ENCODE results near the gene VIT.
"Not testable (repeated sequence)": the region's sequence is repeated elsewhere in the genome, so short reads cannot be mapped to it uniquely, and the experiment has no call there.

Gene VIT

GRCh38 chr2:36677996-36678605 is 18.4 kb upstream of the VIT start:
- no peak for DNase-seq (ENCODE audit: low read depth)

DNA sequence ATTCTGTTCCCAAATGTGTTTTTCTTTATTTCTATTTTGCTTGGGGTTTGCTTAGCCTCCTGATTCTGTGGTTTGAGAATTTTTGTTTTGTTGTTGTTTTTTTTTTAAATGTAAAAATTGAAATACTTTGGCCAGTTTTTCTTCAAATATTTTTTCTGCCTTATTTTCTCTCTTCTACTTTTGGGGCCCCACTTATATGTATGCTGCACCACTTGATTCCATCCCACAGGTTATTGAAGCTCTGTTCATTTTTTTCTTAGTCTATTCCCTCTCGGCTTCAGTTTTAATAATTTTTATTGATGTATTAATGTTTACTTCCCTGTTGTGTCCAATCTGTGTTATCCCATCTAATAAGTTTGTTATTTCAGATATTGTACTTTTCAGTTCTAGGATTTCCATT is 17.7 kb upstream of the VIT start:
- DNase-seq (ENCODE audit: low read depth) = no peak

DNA sequence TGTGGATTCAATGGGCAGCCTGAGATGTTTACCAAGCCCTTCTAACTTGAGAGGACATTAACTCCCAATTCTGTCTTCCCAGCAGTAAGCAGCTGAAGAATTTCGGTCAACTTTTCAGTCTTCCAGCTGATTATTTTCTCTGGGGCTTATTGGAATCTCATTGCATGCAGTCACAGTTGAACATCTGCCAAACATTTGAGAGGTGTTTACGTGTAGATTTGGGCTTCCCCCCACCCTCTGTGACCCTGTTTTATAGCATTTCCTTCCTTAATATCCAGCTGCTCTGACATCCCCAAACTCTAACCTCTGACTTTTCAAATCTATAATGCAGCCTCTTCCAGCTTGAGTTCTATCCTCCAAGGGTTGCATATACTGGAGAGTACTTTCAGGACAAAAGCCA is 16.5 kb upstream of the VIT start:
- no peak for DNase-seq (ENCODE audit: low read depth)

- no peak for DNase-seq (ENCODE audit: low read depth)
Measured at GRCh38 chr2:36682562-36682961, 13.9 kb upstream of the VIT start.

GRCh38 chr2:36683002-36683401 is 13.5 kb upstream of the VIT start:
- DNase-seq (ENCODE audit: low read depth) = no peak

- not testable (repeated sequence) for DNase-seq (ENCODE audit: low read depth)
Measured at GRCh38 chr2:36688291-36688690, 8.2 kb upstream of the VIT start.

GRCh38 chr2:36689013-36689412 is 7.5 kb upstream of the VIT start:
- DNase-seq (ENCODE audit: low read depth) = not testable (repeated sequence)

- DNase-seq (ENCODE audit: low read depth) = no peak
Measured at GRCh38 chr2:36692121-36692520, 4.4 kb upstream of the VIT start.

DNA sequence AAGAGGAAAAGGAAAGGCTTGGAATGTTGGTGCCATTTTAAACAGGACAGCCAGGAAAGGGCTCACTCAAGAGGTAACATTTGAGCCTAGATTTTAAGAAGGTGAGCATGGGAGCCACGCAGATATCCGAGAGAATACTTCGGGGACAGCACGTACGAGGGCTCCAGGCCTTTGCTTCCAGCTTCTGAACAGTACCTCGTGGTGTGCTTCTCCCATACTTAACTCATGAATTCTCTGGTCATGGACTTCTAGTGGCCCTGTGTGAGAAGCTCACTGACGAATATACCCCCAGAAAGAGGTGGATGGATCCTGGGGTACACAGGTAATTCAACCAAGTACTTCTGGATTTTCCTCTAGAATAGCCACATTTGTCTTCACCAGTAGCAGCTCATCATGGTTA is 2.7 kb upstream of the VIT start:
- no peak for DNase-seq (ENCODE audit: low read depth)

DNA sequence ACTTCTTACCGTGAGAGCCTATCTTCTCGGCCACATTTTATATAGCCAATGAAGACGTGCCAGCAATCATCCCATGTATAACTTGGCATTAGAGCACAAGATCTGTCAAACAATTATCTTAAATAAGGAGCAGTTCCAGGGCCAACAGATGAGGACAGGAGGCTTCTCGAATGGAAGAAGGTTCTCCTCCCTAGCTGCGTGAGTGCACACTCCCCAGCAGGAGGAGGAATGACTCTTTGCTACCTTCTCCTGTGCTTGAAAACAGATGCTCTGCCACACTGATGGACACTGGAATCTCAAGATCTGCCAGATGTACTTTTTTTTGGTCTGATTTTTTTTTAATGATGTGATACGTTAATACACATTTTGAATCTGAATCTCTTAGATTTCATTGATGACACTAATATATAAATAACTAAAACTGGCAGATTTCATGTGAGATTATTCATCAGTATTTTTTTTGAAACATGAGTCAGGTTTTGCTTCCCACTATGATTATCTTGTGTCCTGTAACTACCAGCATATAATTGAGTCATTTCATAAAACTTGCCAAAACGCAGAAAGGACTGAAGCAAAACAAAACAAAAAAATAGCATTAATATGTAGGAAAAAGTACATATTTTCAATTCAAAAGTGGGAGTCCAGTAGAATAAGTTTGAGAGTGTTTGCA is 626 bp upstream of the VIT start:
- no peak for DNase-seq (ENCODE audit: low read depth)

- DNase-seq (ENCODE audit: low read depth) = no peak
Measured at GRCh38 chr2:36697424-36698066, 1.0 kb downstream of the VIT start.

DNA sequence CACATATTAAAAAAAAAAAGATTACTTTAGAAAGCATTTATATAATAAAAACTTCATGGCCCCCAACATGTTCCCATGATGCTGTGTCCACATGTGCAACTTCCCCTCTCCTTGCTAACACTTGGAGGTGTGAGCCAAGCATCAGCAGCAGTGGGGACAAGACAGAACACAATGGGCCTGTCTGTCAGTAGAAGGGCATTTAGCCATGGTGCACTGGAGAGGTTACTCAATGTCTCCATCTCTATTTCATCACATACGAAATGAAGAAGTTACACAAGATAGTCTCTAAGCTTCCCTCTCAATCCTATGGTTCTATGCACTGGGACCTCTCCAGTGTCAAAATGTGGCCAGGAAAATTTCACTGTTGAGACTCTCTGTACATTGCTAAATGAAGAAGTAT is 2.5 kb downstream of the VIT start:
- DNase-seq (ENCODE audit: low read depth) = no peak

- no peak for DNase-seq (ENCODE audit: low read depth)
Measured at GRCh38 chr2:36700311-36700710, 3.8 kb downstream of the VIT start.

- no peak for DNase-seq (ENCODE audit: low read depth)
Measured at GRCh38 chr2:36701391-36701795, 4.9 kb downstream of the VIT start.

DNA sequence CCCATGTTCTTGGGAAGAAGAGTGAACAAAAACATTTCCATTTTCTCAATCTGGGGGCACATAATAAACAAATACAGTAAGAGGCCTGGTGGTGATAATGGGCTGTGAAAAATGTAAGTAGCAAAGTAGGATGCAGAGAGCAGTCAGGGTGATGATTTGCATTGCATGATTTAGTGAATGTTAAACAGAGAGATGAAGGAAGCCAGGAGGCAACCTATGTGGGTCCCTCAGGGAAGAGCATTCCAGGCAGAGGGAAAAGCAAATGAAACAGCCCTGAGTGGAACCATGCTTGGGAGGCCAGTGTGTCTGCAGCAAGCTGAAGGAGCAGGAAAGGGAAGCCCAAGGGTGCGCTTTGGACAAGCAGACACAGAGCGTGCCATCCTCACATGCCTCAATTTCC is 5.4 kb downstream of the VIT start:
- DNase-seq (ENCODE audit: low read depth) = no peak

- DNase-seq (ENCODE audit: low read depth) = no peak
Measured at GRCh38 chr2:36702781-36703180, 6.3 kb downstream of the VIT start.

GRCh38 chr2:36704475-36705150 is 8.1 kb downstream of the VIT start:
- DNase-seq (ENCODE audit: low read depth) = no peak

DNA sequence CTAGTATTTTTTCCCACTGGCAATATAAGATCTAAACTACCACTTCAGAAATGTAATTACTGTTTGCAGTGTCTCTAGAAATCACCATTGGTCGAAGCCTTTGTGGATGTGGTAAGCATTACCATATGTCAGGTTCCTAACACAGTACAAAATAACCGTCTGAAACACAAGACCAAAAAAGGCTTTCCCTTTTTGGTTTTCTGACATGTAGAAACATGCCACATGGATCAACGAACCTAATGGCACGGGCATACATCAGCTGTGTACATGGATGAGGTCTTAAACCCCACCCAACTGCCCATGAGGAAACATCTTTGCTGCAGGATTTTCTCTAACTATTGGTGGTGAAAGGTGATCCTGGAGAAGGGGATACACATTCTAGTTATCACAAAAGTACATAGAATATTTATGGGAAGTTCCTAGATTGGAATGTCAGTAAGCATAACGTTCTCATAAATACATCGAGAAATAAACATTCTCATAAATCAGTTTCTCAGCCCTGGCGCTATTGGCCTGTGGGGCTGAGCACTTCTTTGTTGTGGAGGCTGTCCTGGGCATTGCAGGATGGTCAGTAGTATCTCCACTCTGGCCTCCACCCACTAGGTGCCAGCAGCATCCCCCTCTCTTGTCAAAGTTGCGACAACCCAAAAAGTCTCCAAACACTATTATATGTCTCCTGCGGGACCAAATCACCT is 9.0 kb downstream of the VIT start:
- DNase-seq (ENCODE audit: low read depth) = no peak

DNA sequence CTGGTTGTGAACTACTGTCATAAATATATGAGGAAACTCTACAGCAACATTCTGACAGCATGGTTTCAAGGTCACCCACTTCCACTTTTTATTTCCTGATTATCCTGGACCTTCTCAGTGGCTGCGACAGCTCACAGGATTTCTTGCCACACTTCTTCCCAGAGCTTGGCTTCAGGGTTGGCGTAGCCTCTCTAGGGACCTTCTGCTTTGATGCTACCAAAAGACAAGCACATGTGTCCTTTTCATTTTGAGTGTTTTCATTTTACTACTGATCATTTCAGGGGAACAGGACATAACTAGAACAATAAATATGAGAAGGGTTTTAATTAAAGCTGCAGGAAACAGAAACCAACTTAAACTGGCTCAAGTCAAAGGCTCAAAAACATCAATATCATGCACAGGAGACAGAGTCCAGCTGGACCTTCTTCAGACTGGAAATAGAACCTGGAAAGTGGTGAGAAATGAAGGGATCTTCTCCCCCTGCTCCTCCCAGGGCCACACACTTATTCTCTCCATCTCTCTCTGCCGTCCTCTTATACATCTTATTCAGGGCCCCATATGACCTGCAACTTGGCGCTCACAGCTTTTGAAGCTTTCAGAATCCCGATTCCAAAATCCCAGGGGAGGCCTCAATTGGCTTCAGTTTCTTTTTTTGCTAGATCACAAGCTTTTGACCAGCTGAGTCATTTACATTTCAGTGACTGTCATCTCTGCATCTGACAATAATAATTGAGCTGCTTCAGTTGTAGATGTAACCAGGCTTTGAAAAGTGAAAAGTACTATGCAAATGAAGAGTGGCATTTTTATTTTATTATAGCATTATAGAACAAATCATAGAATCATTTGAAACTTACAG is 9.7 kb downstream of the VIT start:
- DNase-seq (ENCODE audit: low read depth) = no peak

DNA sequence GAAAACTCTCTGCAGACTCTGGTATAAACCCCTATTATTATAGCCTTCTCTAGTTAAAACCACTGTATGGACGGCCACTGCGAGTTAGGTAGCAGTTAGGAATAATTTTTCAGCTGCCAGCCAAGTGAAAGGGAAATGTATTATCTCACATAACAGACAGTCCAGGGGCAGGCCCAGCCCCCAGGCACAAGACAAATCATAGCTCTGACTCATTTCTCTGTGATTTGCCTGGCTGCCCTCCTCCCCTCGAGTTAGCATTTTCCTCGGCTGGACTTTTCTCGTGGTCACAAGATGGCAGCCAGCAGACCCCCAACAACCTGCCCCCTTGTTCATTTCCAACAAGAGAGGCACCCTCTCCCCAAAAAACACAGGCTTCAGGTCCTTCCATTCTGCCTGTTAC is 10.5 kb downstream of the VIT start:
- no peak for DNase-seq (ENCODE audit: low read depth)

- no peak for DNase-seq (ENCODE audit: low read depth)
Measured at GRCh38 chr2:36708041-36708741, 11.7 kb downstream of the VIT start.
